H1 (cell line): Measurements from ENCODE around the gene RBM19. TPM values are rescaled to one million over a fixed set of nuclear protein-coding genes. Genes with fewer than 3 reads are reported as not detected.

Experiments
- CTCF ChIA-PET: fragments of 300-600 bp; sonication (Branson Sonifier 250); formaldehyde crosslinking; loops from one replicate; lab custom pipeline; 2021; ENCODE audit not compliant: partially characterized antibody; lab: Charles Lee
- POLR2A ChIA-PET: fragments of 300-600 bp; sonication (Branson Sonifier 250); formaldehyde crosslinking; loops from one replicate; lab custom pipeline; 2021; ENCODE audit warnings: inconsistent platforms; ENCODE audit not compliant: partially characterized antibody; lab: Charles Lee
- DNase-seq, 2 experiments: peaks; one replicate each; pipeline versions ENCODE4 v3.0.0 to v3.0.0-alpha.2; 2010 to 2022; ENCODE audit warnings: low spot score in 2 of 2, low read depth in 1 of 2, mixed read lengths in 1 of 2
- FAIRE-seq: peaks from 2 replicates; lab custom pipeline; 2011; peaks lifted over from hg19 to GRCh38; lab: Jason Lieb, UNC
- H2AFZ ChIP-seq: 2 replicates; pipeline ENCODE4 v1.8.1; 2012; ENCODE audit warnings: low read length, inconsistent platforms
- H2AK5ac ChIP-seq: 2 replicates; pipeline ENCODE4 v1.6.1; 2013; ENCODE audit warnings: low read depth, low read length
- H2BK120ac ChIP-seq: replicated peaks from 2 replicates; pipeline ENCODE3; 2013; ENCODE audit warnings: low read depth, low read length, inconsistent platforms
- H2BK12ac ChIP-seq: 2 replicates; pipeline ENCODE4 v1.6.1; 2013; ENCODE audit warnings: low read depth, low read length
- H2BK15ac ChIP-seq: 2 replicates; pipeline ENCODE4 v1.6.1; 2013; ENCODE audit warnings: low read length
- H2BK20ac ChIP-seq: 2 replicates; pipeline ENCODE4 v1.6.1; 2013; ENCODE audit warnings: low read length
- H2BK5ac ChIP-seq: 2 replicates; pipeline ENCODE4 v1.6.1; 2013; ENCODE audit warnings: low read depth, low read length
- H3K14ac ChIP-seq: 2 replicates; pipeline ENCODE4 v1.6.1; 2013; ENCODE audit warnings: inconsistent platforms; ENCODE audit not compliant: insufficient read length
- H3K18ac ChIP-seq: 2 replicates; pipeline ENCODE4 v1.6.1; 2013; ENCODE audit warnings: low read length; ENCODE audit errors: extremely low read depth
- H3K23ac ChIP-seq: 2 replicates; pipeline ENCODE4 v1.6.1; 2013; ENCODE audit warnings: inconsistent platforms; ENCODE audit not compliant: insufficient read length
- H3K23me2 ChIP-seq: 2 replicates; pipeline ENCODE4 v1.6.1; 2013; ENCODE audit warnings: low read depth, low read length
- H3K27ac ChIP-seq: 2 replicates; pipeline ENCODE4 v1.6.1; 2011; ENCODE audit warnings: low read depth, low read length, inconsistent platforms
- H3K27me3 ChIP-seq, 4 experiments: replicated peaks in 1 of 4; 1 replicate in 1 of 4; 2 replicates in 3 of 4; pipeline versions ENCODE4 v1.6.1 to v1.8.1; 2011 to 2013; ENCODE audit warnings: low read length in 3 of 4, mild to moderate bottlenecking in 3 of 4, inconsistent platforms in 2 of 4, mixed read lengths in 2 of 4, moderate library complexity in 1 of 4; ENCODE audit not compliant: control insufficient read depth in 3 of 4, insufficient read depth in 3 of 4; ENCODE audit errors: extremely low read depth in 1 of 4
- H3K36me3 ChIP-seq, 4 experiments: 2 replicates each; pipeline versions ENCODE4 v1.6.1 to v1.8.1; 2011 to 2013; ENCODE audit warnings: mild to moderate bottlenecking in 4 of 4, low read length in 3 of 4, moderate library complexity in 2 of 4, control low read depth in 1 of 4, inconsistent platforms in 1 of 4; ENCODE audit not compliant: insufficient read depth in 4 of 4, control insufficient read depth in 2 of 4
- H3K4ac ChIP-seq: replicated peaks from 2 replicates; pipeline ENCODE3; 2013; ENCODE audit warnings: low read length, low read depth, mixed read lengths, inconsistent platforms; ENCODE audit not compliant: insufficient read length
- H3K4me1 ChIP-seq, 4 experiments: replicated peaks in 1 of 4; 1 replicate in 1 of 4; 2 replicates in 3 of 4; pipeline versions ENCODE4 v1.6.1 to v1.8.1; 2011 to 2013; ENCODE audit warnings: low read length in 3 of 4, inconsistent platforms in 2 of 4, mixed read lengths in 1 of 4; ENCODE audit not compliant: insufficient read depth in 4 of 4, control insufficient read depth in 3 of 4
- H3K4me2 ChIP-seq, 2 experiments: 2 replicates each; pipeline versions ENCODE4 v1.6.1 to v1.8.1; 2011 to 2013; ENCODE audit warnings: low read depth in 2 of 2, low read length in 2 of 2, control low read depth in 1 of 2, inconsistent platforms in 1 of 2, mild to moderate bottlenecking in 1 of 2; ENCODE audit not compliant: insufficient read depth in 1 of 2
- H3K4me3 ChIP-seq, 4 experiments: fragments of 200-600, 300-600 bp in 1 of 4; sonication (generic), shearing (Covaris generic), sonication (Bioruptor Twin) in 1 of 4; 2 replicates each; pipeline versions ENCODE4 v1.5.1 to v1.8.1; 2011 to 2016; ENCODE audit warnings: low read length in 4 of 4, low read depth in 3 of 4, control low read depth in 2 of 4, inconsistent platforms in 2 of 4, mild to moderate bottlenecking in 2 of 4, mixed read lengths in 1 of 4, moderate library complexity in 1 of 4; ENCODE audit not compliant: insufficient read depth in 2 of 4; ENCODE audit errors: extremely low read depth in 1 of 4
- H3K56ac ChIP-seq: replicated peaks from 2 replicates; pipeline ENCODE3; 2013; ENCODE audit warnings: low read depth, mild to moderate bottlenecking, mixed read lengths, low read length, inconsistent platforms; ENCODE audit not compliant: insufficient read length
- H3K79me1 ChIP-seq: 2 replicates; pipeline ENCODE4 v1.6.1; 2013; ENCODE audit warnings: low read depth, low read length, control low read depth
- H3K79me2 ChIP-seq, 2 experiments: 2 replicates each; pipeline versions ENCODE4 v1.6.1 to v1.8.1; 2012 to 2013; ENCODE audit warnings: low read length in 2 of 2, mild to moderate bottlenecking in 2 of 2, inconsistent platforms in 1 of 2; ENCODE audit not compliant: insufficient read depth in 2 of 2, control insufficient read depth in 1 of 2
- H3K9ac ChIP-seq, 4 experiments: replicated peaks in 1 of 4; 1 replicate in 1 of 4; 2 replicates in 3 of 4; pipeline versions ENCODE4 v1.6.1 to v1.8.1; 2011 to 2013; ENCODE audit warnings: low read depth in 3 of 4, low read length in 3 of 4, control low read depth in 2 of 4, mild to moderate bottlenecking in 2 of 4, moderate library complexity in 2 of 4, inconsistent platforms in 1 of 4; ENCODE audit errors: extremely low read depth in 1 of 4
- H3K9me3 ChIP-seq, 2 experiments: 2 replicates each; pipeline versions ENCODE4 v1.6.1 to v1.8.1; 2012 to 2013; ENCODE audit warnings: mild to moderate bottlenecking in 2 of 2, moderate library complexity in 2 of 2, control low read depth in 1 of 2, inconsistent platforms in 1 of 2, low read depth in 1 of 2, low read length in 1 of 2, mixed read lengths in 1 of 2; ENCODE audit not compliant: insufficient read depth in 2 of 2
- H4K20me1 ChIP-seq, 2 experiments: replicated peaks in 1 of 2; 2 replicates each; pipeline versions ENCODE3 to v1.8.1; 2011 to 2013; ENCODE audit warnings: inconsistent platforms in 2 of 2, low read length in 2 of 2, mild to moderate bottlenecking in 1 of 2; ENCODE audit not compliant: insufficient read depth in 2 of 2, control insufficient read depth in 1 of 2
- H4K5ac ChIP-seq: 2 replicates; pipeline ENCODE4 v1.6.1; 2013; ENCODE audit warnings: low read length, low read depth, mixed read lengths, inconsistent platforms; ENCODE audit not compliant: insufficient read length
- H4K8ac ChIP-seq: 2 replicates; pipeline ENCODE4 v1.8.0; 2013; ENCODE audit warnings: mild to moderate bottlenecking, moderate library complexity, low read length, inconsistent platforms; ENCODE audit not compliant: insufficient read depth; ENCODE audit errors: extremely low read depth
- H4K91ac ChIP-seq: replicated peaks from 2 replicates; pipeline ENCODE3; 2013; ENCODE audit warnings: low read length, mixed read lengths, inconsistent platforms; ENCODE audit not compliant: insufficient read length
- BACH1 ChIP-seq: IDR thresholded peaks from 2 replicates; pipeline ENCODE4 v1.6.1; 2012; ENCODE audit warnings: low read length, improper control_type of control experiment
- CBX5 ChIP-seq: fragments of 300-800, 300-1000 bp; sonication (generic); IDR thresholded peaks from 2 replicates; pipeline ENCODE4 v1.7.1; 2016; ENCODE audit warnings: antibody characterized with exemption, low read length, low read depth
- CEBPB ChIP-seq: IDR thresholded peaks from 2 replicates; pipeline ENCODE4 v1.6.1; 2012; ENCODE audit warnings: low read depth, low read length
- CREB1 ChIP-seq: IDR thresholded peaks from 2 replicates; pipeline ENCODE4 v1.6.1; 2012; ENCODE audit warnings: inconsistent platforms
- FOSL1 ChIP-seq: IDR thresholded peaks from 2 replicates; pipeline ENCODE4 v1.6.1; 2011; ENCODE audit warnings: mild to moderate bottlenecking, low read depth, low read length, moderate library complexity; ENCODE audit not compliant: insufficient read depth
- GTF2F1 ChIP-seq: IDR thresholded peaks from 2 replicates; pipeline ENCODE4 v1.6.1; 2012; ENCODE audit warnings: low read depth, low read length, improper control_type of control experiment, borderline replicate concordance
- RNF2 ChIP-seq: fragments of 200-900, 300-1000 bp; sonication (generic); IDR thresholded peaks from 2 replicates; pipeline ENCODE4 v1.7.1; 2016; ENCODE audit warnings: borderline replicate concordance, low read depth, mild to moderate bottlenecking, antibody characterized with exemption, low read length; ENCODE audit not compliant: poor library complexity, severe bottlenecking; ENCODE audit errors: missing control alignments
- SIN3A ChIP-seq, 2 experiments: IDR thresholded peaks in 1 of 2; conservative IDR thresholded peaks in 1 of 2; 2 replicates each; pipeline ENCODE4 v1.6.1; 2011 to 2012; ENCODE audit warnings: low read length in 2 of 2, improper control_type of control experiment in 1 of 2, low read depth in 1 of 2, mild to moderate bottlenecking in 1 of 2
- WGBS, 2 experiments: shearing (Covaris generic) in 1 of 2; methylation state at CpG; one replicate each; pipeline versions ENCODE4 v1.1.6 to v1.1.7; 2013 to 2015; ENCODE audit warnings: low lambda C conversion rate in 2 of 2, mixed read lengths in 2 of 2, inconsistent platforms in 1 of 2, low coverage in 1 of 2, missing lambda C conversion rate in 1 of 2; ENCODE audit not compliant: insufficient replicate concordance in 2 of 2, insufficient coverage in 1 of 2, insufficient read length in 1 of 2; ENCODE audit errors: extremely low coverage in 1 of 2, missing lambda C conversion rate in 1 of 2; 5-methylcytosine and 5-hydroxymethylcytosine counted together
- polyA plus RNA-seq, 7 experiments: library from polyadenylated mRNA; depleted of rRNA in 3 of 7; stranded (reverse) in 5 of 7; unstranded in 2 of 7; fragments of >200 nt in 5 of 7; fragments of 200-250 nt in 2 of 7; gene quantifications; 1 replicate in 5 of 7; 2 replicates in 1 of 7; 4 replicates in 1 of 7; pipeline versions ENCODE4 v1.2.1 to v1.2.3, GENCODE V29; 2011 to 2013; ENCODE audit warnings: missing spikeins in 2 of 7, mixed read lengths in 2 of 7
- total RNA-seq: library from RNA; stranded (reverse); fragmentation: NEBNext Ultra II Directional; extraction: Animal tissue kit (Norgen Biotek cat#: 25700); gene quantifications from 2 replicates; pipeline ENCODE4 v1.2.1, GENCODE V29; 2021
- TF ChIP-seq, protein P1 (sequence below): IDR thresholded peaks from 2 replicates; pipeline ENCODE4 v1.6.1; 2012; ENCODE audit warnings: inconsistent platforms
- TF ChIP-seq, protein P2 (sequence below): IDR thresholded peaks from 2 replicates; pipeline ENCODE4 v1.6.1; 2012; ENCODE audit warnings: inconsistent platforms

The RBM19 gene
- total and polyA plus RNA-seq, 2 of the 8 experiments (the other 6 are each of a cell fraction or from before 2014, with no cell fraction given), result 23.4 to 61.9 TPM

DNA sequence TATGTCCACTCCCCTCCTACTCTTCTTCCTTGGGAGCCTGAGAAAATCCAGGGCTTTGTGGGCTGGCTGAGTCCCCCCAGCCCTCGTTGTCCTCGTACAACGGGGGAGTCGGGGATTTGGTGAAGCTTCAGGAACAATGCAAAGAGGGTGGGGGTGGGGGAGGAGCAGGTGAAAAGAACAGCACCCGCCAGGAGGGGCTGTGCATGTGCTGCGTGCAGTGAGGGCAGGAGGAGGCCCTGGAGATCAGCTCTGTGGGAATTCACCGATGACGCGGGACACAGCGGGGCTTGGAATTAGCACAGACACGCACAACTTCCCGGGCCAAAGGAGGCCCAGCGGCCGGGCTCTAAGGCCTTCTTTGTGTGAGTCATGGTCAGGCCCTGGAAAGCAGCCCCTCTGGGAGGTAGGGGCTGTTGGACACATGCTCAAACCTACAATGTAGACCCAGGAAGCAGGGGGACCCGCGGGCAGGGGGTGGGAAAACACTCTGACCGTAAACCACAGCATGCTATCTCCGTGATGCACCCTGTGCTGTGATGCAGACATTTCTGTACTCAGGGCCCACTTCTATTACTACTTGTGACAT is 32.8 kb downstream of the RBM19 start:
- peak overlapping the region; percentile 18; the same call in 1 of the 2 replicates for H3K27ac ChIP-seq
- H2AFZ ChIP-seq, result no peak overlapping the region
- H3K14ac ChIP-seq, result no peak overlapping the region
- H4K20me1 ChIP-seq, result peaks cover 0 to 2% of the 10 kb centered on the region in 2 experiments
- no peak overlapping the region for H4K91ac ChIP-seq
- H2BK12ac ChIP-seq, result no peak overlapping the region
- no peak overlapping the region; the same call in 1 of the 2 replicates for H4K8ac ChIP-seq
- no peak overlapping the region for H2AK5ac ChIP-seq
- H3K9ac ChIP-seq, result no peak overlapping the region; a peak in 2 of 7 replicates
- H3K23me2 ChIP-seq, result no peaks in the 10 kb centered on the region
- no peak for TF ChIP-seq SIN3A (conservative IDR thresholded peaks at IDR 0.05 in 1 of 2, IDR thresholded peaks at IDR 0.05 in 1 of 2; ENCODE audit: low read depth in 1 of 2, low read length in 2 of 2)
- TF ChIP-seq CEBPB, result no peak
- peak; percentile 27; the same call in 1 of the 2 replicates for TF ChIP-seq CREB1
- TF ChIP-seq, protein P1, sequence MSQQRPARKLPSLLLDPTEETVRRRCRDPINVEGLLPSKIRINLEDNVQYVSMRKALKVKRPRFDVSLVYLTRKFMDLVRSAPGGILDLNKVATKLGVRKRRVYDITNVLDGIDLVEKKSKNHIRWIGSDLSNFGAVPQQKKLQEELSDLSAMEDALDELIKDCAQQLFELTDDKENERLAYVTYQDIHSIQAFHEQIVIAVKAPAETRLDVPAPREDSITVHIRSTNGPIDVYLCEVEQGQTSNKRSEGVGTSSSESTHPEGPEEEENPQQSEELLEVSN, result peak; percentile 75
- no peak for TF ChIP-seq BACH1
- TF ChIP-seq FOSL1, result no peak
- TF ChIP-seq, protein P2, sequence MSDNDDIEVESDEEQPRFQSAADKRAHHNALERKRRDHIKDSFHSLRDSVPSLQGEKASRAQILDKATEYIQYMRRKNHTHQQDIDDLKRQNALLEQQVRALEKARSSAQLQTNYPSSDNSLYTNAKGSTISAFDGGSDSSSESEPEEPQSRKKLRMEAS, result peak; percentile 79
- TF ChIP-seq GTF2F1, result no peak
- TF ChIP-seq CBX5, result no peak
- no peak for TF ChIP-seq RNF2
- no peak overlapping the region for H3K23ac ChIP-seq
- H3K27me3 ChIP-seq, result no peaks in the 10 kb centered on the region
- no peak overlapping the region for H2BK120ac ChIP-seq
- H3K9me3 ChIP-seq, result no peaks in the 10 kb centered on the region
- peaks cover 8 to 33% (median 18%) of the 10 kb centered on the region in 4 experiments for H3K36me3 ChIP-seq
- 74% methylated on average over 18 of the region's 18 CpGs; no CpG with 5 or more reads in 1 of the 2 experiments for WGBS, 2 experiments
- no peak overlapping the region for H3K4me3 ChIP-seq
- ChIA-PET POLR2A (interaction anchor here (0.7 kb wide), 3 partner anchors 26 to 93 kb away, joined by 3 to 4 read pairs (median 3); no protein-coding TSS in a partner anchor), CTCF (interaction anchor here (0.6 to 1.9 kb wide), 5 partner anchors 13 to 1752 kb away, joined by 3 to 4 read pairs (median 3); no protein-coding TSS in a partner anchor)
- H3K56ac ChIP-seq, result no peak overlapping the region
- H3K4ac ChIP-seq, result no peak overlapping the region
- no peak overlapping the region for H3K18ac ChIP-seq
- H3K4me1 ChIP-seq, result peaks cover 0 to 32% (median 16%) of the 10 kb centered on the region in 4 experiments; a peak in 5 of 7 replicates
- 0 out of 2 replicates have a peak overlapping the region, but pooled peaks have one; percentile 46 for H2BK15ac ChIP-seq
- peak overlapping the region; percentile 11 to 40; a peak in 2 of 4 replicates for H3K4me2 ChIP-seq
- H2BK20ac ChIP-seq, result no peak overlapping the region
- H3K79me1 ChIP-seq, result no peaks in the 10 kb centered on the region; the same call in 1 of the 2 replicates
- DNase-seq, result no peak
- H3K79me2 ChIP-seq, result no peaks in the 10 kb centered on the region
- H4K5ac ChIP-seq, result no peak overlapping the region
- no peak overlapping the region for H2BK5ac ChIP-seq
- FAIRE-seq, result no peak
